K562 treated with DMSO at 1 percent for 24 hours (cell line): ENCODE data around the gene RFC2. TPM values are rescaled to one million over a fixed set of nuclear protein-coding genes. Genes with fewer than 3 reads are reported as not detected.

Experiments
- total RNA-seq: library from RNA; unstranded; fragments of 300-600 nt; gene quantifications from 2 replicates; pipeline ENCODE4 v1.2.3, GENCODE V29; 2022; ENCODE audit warnings: low read depth; ENCODE audit not compliant: insufficient read depth

Gene RFC2
- 112 and 116 TPM in 2 replicates for total RNA-seq

GRCh38 chr7:74254129-74254857, at the start of gene RFC2:
Gene RFC2, minus strand, starts transcription at chr7:74254399. Its CDS starts 16 bp downstream, at chr7:74254383.

GRCh38 chr7:74289018-74289658, 34.9 kb upstream of the RFC2 start, which contains the start of gene CLIP2:
Gene CLIP2, plus strand, starts transcription at chr7:74289407. Its CDS starts 28,140 bp downstream, at chr7:74317547.

Other genes with a start within 250 kb of the RFC2 start
- not detected in 2 replicates for gene ELN, start 226.2 kb downstream of the RFC2 start, total RNA-seq
- 19.8 and 23.3 TPM in 2 replicates for gene LIMK1, start 170.6 kb downstream of the RFC2 start, total RNA-seq
- 394 and 408 TPM in 2 replicates for gene EIF4H, start 80.0 kb downstream of the RFC2 start, total RNA-seq
- 0.43 TPM in 1 of 2 replicates, not detected in the other for gene LAT2, start 44.4 kb downstream of the RFC2 start, total RNA-seq
- gene CLIP2, start 35.0 kb upstream of the RFC2 start, total RNA-seq: 15.0 and 15.4 TPM in 2 replicates
- 35.1 and 42.5 TPM in 2 replicates for gene GTF2IRD1, start 199.5 kb upstream of the RFC2 start, total RNA-seq